Measurements from ENCODE around the gene WDHD1. TPM values are rescaled to one million over a fixed set of nuclear protein-coding genes. Genes with fewer than 3 reads are reported as not detected.

The WDHD1 gene
- total RNA-seq, 6 donors from 2014 or later: 1.0 to 5.0 (median 2.6) TPM

DNA sequence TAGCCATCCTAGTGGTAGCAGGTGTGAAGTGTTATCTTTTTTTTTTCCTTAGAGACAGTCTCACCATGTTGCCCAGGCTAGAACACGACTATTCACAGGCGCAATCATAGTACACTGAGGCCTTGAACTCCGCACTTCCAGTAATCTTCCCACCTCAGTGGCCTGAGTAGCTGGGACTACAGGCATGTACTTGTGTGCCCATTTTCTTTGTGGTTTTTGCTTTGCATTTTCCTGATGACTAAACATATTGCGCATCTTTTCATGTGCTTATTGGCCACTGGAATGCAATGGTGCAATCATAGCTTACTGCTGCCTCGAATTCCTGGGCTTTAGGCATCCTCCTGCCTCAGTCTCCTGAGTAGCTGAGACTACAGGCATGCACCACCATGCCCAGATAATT lies 90.9 kb downstream of the WDHD1 start:
- H3K4me1 ChIP-seq: no peaks in the 10 kb centered on the region
- H3K9me3 ChIP-seq: no peaks in the 10 kb centered on the region
- 96% methylated on average over 5 of the region's 5 CpGs for WGBS, 2 donors
- no peaks in the 10 kb centered on the region for H3K27me3 ChIP-seq
- no peak overlapping the region for H3K27ac ChIP-seq
- DNase-seq (no peak), ATAC-seq (ENCODE audit: low FRiP score in 2 of 2) (no peak)
- H3K36me3 ChIP-seq: no peaks in the 10 kb centered on the region
- H3K4me3 ChIP-seq: no peak overlapping the region
- TF ChIP-seq, protein P1, sequence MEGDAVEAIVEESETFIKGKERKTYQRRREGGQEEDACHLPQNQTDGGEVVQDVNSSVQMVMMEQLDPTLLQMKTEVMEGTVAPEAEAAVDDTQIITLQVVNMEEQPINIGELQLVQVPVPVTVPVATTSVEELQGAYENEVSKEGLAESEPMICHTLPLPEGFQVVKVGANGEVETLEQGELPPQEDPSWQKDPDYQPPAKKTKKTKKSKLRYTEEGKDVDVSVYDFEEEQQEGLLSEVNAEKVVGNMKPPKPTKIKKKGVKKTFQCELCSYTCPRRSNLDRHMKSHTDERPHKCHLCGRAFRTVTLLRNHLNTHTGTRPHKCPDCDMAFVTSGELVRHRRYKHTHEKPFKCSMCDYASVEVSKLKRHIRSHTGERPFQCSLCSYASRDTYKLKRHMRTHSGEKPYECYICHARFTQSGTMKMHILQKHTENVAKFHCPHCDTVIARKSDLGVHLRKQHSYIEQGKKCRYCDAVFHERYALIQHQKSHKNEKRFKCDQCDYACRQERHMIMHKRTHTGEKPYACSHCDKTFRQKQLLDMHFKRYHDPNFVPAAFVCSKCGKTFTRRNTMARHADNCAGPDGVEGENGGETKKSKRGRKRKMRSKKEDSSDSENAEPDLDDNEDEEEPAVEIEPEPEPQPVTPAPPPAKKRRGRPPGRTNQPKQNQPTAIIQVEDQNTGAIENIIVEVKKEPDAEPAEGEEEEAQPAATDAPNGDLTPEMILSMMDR (IDR thresholded peaks at IDR 0.05): no peak
- TF ChIP-seq POLR2AphosphoS5 (IDR thresholded peaks at IDR 0.05) (no peak), POLR2A (IDR thresholded peaks at IDR 0.05) (no peak), EP300 (IDR thresholded peaks at IDR 0.05) (no peak)

DNA sequence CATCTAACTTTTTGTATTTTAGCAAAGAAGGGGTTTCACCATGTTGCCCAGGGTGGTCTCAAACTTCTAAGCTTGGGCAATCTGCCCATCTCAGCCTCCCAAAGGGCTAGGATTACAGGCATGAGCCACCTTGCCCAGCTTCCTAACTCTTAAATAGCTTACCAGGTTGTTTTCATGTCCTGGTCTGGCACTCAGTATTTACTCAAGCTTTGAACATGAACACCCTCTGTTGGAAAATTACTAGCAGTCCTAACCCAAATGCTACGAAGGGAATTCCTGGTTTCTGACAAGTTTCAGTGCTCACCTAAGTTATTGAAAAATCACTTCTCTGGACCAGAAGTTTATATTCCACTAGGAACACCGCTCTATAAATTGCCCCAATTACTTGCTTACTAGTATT lies 91.8 kb downstream of the WDHD1 start:
- H3K4me3 ChIP-seq: no peak overlapping the region
- H3K27ac ChIP-seq: no peak overlapping the region
- H3K4me1 ChIP-seq: no peaks in the 10 kb centered on the region
- H3K27me3 ChIP-seq: no peaks in the 10 kb centered on the region
- H3K36me3 ChIP-seq: no peaks in the 10 kb centered on the region
- H3K9me3 ChIP-seq: no peaks in the 10 kb centered on the region
- DNase-seq (no peak), ATAC-seq (ENCODE audit: low FRiP score in 2 of 2) (no peak)
- 49 to 50% methylated on average over 2 of the region's 2 CpGs for WGBS, 2 donors
- TF ChIP-seq EP300 (IDR thresholded peaks at IDR 0.05) (no peak), POLR2AphosphoS5 (IDR thresholded peaks at IDR 0.05) (no peak), POLR2A (IDR thresholded peaks at IDR 0.05) (no peak)
- TF ChIP-seq, protein P1 (IDR thresholded peaks at IDR 0.05): no peak

DNA sequence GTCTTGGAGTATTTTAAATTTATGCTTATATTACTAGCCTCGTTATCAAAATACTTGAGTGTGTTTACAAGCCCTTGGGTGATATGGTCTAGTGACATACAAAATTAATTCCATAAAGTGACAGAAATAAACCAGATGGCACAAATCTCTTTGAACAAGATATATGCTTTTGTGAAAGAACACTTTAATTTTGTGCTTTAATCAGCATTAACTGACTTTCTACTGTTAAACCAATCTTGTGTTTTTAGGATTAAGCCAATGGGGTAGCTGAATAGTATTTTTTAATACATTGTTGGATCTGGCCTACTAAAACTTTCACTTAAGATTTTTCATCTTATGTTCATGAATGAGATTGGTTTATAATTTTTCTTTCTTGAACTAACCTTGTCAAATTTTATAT lies 93.9 kb downstream of the WDHD1 start:
- Histone ChIP-seq H3K4me3 (no peak overlapping the region), H3K27ac (no peak overlapping the region), H3K4me1 (no peaks in the 10 kb centered on the region), H3K27me3 (no peaks in the 10 kb centered on the region), H3K36me3 (no peaks in the 10 kb centered on the region), H3K9me3 (no peaks in the 10 kb centered on the region)
- TF ChIP-seq POLR2AphosphoS5 (IDR thresholded peaks at IDR 0.05) (no peak), POLR2A (IDR thresholded peaks at IDR 0.05) (no peak), EP300 (IDR thresholded peaks at IDR 0.05) (no peak)
- TF ChIP-seq, protein P1 (IDR thresholded peaks at IDR 0.05): no peak
- no peak for DNase-seq
- no peak for ATAC-seq (ENCODE audit: low FRiP score in 2 of 2)
- 79% methylated on average over 1 of the region's 1 CpG for WGBS, 2 donors

DNA sequence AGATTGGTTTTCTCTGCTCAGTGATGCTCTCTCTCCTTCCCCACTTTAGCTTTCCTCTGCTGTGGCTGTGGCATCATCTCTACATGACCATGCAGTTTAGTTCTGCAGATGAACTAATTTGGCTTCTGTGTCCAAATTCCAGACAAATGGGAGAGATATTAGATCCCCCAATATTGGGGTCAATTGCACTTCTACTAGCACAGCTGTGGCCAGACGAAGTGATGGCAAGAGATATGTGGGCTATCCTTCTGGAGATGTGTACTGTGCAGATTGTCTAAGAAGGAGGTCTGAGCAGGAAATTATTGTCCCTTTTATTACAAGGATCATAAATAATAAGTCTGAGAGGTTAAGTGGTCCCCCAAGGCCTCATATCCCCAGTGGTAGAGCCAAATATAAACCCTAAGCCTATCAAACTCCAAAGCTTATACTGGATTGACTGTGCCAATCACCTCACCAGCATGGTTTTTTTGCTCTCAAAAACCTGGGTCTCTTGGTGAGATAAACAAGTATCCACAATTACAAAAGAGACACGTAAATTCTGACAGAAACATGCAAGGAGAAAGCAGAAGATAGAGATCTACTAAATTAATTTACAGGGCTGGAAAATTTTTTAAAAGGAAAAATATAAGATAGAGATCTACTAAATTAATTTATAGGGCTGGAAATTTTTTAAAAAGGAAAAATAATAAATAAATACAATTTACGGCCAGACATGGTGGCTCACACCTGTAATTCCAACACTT lies 95.1 kb downstream of the WDHD1 start:
- ATAC-seq (ENCODE audit: low FRiP score in 2 of 2): no peak
- 97 to 99% methylated on average over 3 of the region's 3 CpGs for WGBS, 2 donors
- no peak for TF ChIP-seq EP300 (IDR thresholded peaks at IDR 0.05)
- TF ChIP-seq, protein P1 (IDR thresholded peaks at IDR 0.05): no peak
- TF ChIP-seq POLR2AphosphoS5 (IDR thresholded peaks at IDR 0.05): no peak
- no peak for TF ChIP-seq POLR2A (IDR thresholded peaks at IDR 0.05)

DNA sequence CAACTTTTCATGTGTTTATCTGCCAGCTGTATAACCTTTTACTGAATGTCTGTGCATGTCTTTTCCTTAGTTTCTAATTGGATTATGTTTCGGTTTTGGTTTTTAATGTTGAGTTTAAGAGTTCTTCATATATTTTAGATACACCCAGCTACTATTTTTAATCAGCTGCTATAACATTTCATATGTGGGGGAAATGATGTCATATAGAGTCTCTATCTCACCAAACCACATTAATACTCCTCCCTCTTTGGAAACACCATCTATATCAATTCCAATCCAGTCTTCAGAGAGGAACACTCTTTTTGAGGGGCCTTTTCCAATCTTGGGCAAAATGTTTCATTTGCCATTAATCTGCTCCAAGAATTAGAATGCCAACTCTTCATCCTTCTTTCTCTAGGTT lies 95.8 kb downstream of the WDHD1 start:
- no peaks in the 10 kb centered on the region for H3K9me3 ChIP-seq
- DNase-seq (no peak), ATAC-seq (ENCODE audit: low FRiP score in 2 of 2) (no peak)
- WGBS, 2 donors: 94 to 97% methylated on average over 1 of the region's 1 CpG
- no peaks in the 10 kb centered on the region for H3K36me3 ChIP-seq
- TF ChIP-seq POLR2AphosphoS5 (IDR thresholded peaks at IDR 0.05) (no peak), POLR2A (IDR thresholded peaks at IDR 0.05) (no peak), EP300 (IDR thresholded peaks at IDR 0.05) (no peak)
- TF ChIP-seq, protein P1 (IDR thresholded peaks at IDR 0.05): no peak
- no peak overlapping the region for H3K27ac ChIP-seq
- no peaks in the 10 kb centered on the region for H3K27me3 ChIP-seq
- H3K4me1 ChIP-seq: no peaks in the 10 kb centered on the region
- H3K4me3 ChIP-seq: no peak overlapping the region

More for the DNA sequence above, 95.1 kb downstream of the WDHD1 start:
- Histone ChIP-seq H3K9me3 (no peaks in the 10 kb centered on the region), H3K4me1 (no peaks in the 10 kb centered on the region), H3K27me3 (no peaks in the 10 kb centered on the region), H3K27ac (no peak overlapping the region), H3K4me3 (no peak overlapping the region), H3K36me3 (no peaks in the 10 kb centered on the region)
- no peak for DNase-seq

Data from upper lobe of left lung (tissue), 6 donors.